OCI-LY7 (cell line): Measurements from ENCODE around the gene ANKRD17. TPM values are rescaled to one million over a fixed set of nuclear protein-coding genes. Genes with fewer than 3 reads are reported as not detected.

Experiments
- BruUV-seq: library from RNA; stranded (reverse); fragments of 400-500 nt; replicated peaks from 2 replicates; lab custom pipeline; 2021; lab: Mats Ljungman, UMichigan
- CTCF ChIA-PET: fragments of 300-600 bp; sonication (Branson Sonifier 250); formaldehyde crosslinking; loops from one replicate; lab custom pipeline; 2022; ENCODE audit warnings: antibody characterized with exemption; ENCODE audit not compliant: unreplicated experiment; lab: Charles Lee
- POLR2A ChIA-PET: fragments of 300-600 bp; sonication (Branson Sonifier 250); formaldehyde crosslinking; loops from one replicate; lab custom pipeline; 2022; ENCODE audit warnings: antibody characterized with exemption; lab: Charles Lee
- DNase-seq: peaks from one replicate; pipeline ENCODE4 v3.0.0-alpha.2; 2015; ENCODE audit warnings: low spot score
- H2AFZ ChIP-seq: fragments of 200-600 bp; sonication (generic), shearing (Covaris generic); 2 replicates; pipeline ENCODE4 v1.6.1; 2014; ENCODE audit warnings: mild to moderate bottlenecking, antibody characterized with exemption, low read length, moderate library complexity
- H3K27ac ChIP-seq: fragments of 200-600 bp; sonication (generic); 2 replicates; pipeline ENCODE4 v1.5.1; 2014; ENCODE audit warnings: mixed run types, low read depth, mild to moderate bottlenecking, moderate library complexity, low read length, inconsistent platforms; ENCODE audit not compliant: poor library complexity, severe bottlenecking
- H3K36me3 ChIP-seq: fragments of 200-600 bp; sonication (generic); 2 replicates; pipeline ENCODE4 v1.6.1; 2014; ENCODE audit warnings: mild to moderate bottlenecking, antibody characterized with exemption, low read length, moderate library complexity, mixed read lengths; ENCODE audit not compliant: insufficient read depth
- H3K4me1 ChIP-seq: fragments of 200-600 bp; sonication (generic); 2 replicates; pipeline ENCODE4 v1.5.1; 2014; ENCODE audit warnings: mild to moderate bottlenecking, low read length; ENCODE audit not compliant: insufficient read depth, poor library complexity, severe bottlenecking
- H3K4me2 ChIP-seq: fragments of 200-600 bp; sonication (generic); 2 replicates; pipeline ENCODE4 v1.6.1; 2014; ENCODE audit warnings: mild to moderate bottlenecking, low read length
- H3K4me3 ChIP-seq: fragments of 200-600 bp; sonication (generic); 2 replicates; pipeline ENCODE4 v1.5.1; 2014; ENCODE audit warnings: mild to moderate bottlenecking, low read depth, low read length; ENCODE audit not compliant: poor library complexity, severe bottlenecking
- H3K79me2 ChIP-seq: fragments of 200-600 bp; sonication (generic); 2 replicates; pipeline ENCODE4 v1.6.1; 2016; ENCODE audit warnings: low read depth, mild to moderate bottlenecking, low read length, moderate library complexity, mixed read lengths; ENCODE audit not compliant: insufficient read depth
- H3K9me2 ChIP-seq: fragments of 200-600 bp; sonication (generic); 2 replicates; pipeline ENCODE4 v1.6.1; 2016; ENCODE audit warnings: mild to moderate bottlenecking, low read length, mixed read lengths; ENCODE audit not compliant: insufficient read depth
- H3K9me3 ChIP-seq: fragments of 200-600 bp; sonication (generic); 2 replicates; pipeline ENCODE4 v1.6.1; 2014; ENCODE audit warnings: mild to moderate bottlenecking, mixed run types, low read length, mixed read lengths
- H4K20me1 ChIP-seq: fragments of 200-600 bp; sonication (generic); 2 replicates; pipeline ENCODE4 v1.6.1; 2014; ENCODE audit warnings: mild to moderate bottlenecking, antibody characterized with exemption, low read length, moderate library complexity, mixed read lengths; ENCODE audit not compliant: insufficient read depth
- EZH2phosphoT487 ChIP-seq: fragments of 200-600 bp; sonication (generic); IDR thresholded peaks from 2 replicates; pipeline ENCODE4 v1.6.1; 2018; ENCODE audit warnings: low read depth, borderline replicate concordance, mild to moderate bottlenecking, mixed run types, antibody characterized with exemption, low read length, moderate library complexity, mixed read lengths
- intact Hi-C: fragments of 100-400 bp; cut with micrococcal nuclease; formaldehyde crosslinking; loops from one replicate; pipeline ENCODE4 v1.10.0; 2022; ENCODE audit not compliant: unreplicated experiment
- total RNA-seq, 2 experiments: library from RNA; depleted of rRNA in 1 of 2; stranded (reverse); fragments of >200 nt in 1 of 2; shearing (Covaris generic) in 1 of 2; gene quantifications; 2 replicates each; pipeline ENCODE4 v1.2.3, GENCODE V29; 2014 to 2022
- TF ChIP-seq, protein P1 (sequence below): fragments of 200-600 bp; sonication (generic); conservative IDR thresholded peaks from 2 replicates; pipeline ENCODE4 v1.5.1; 2014; ENCODE audit warnings: mild to moderate bottlenecking, antibody characterized with exemption, low read length, moderate library complexity, mixed read lengths

ANKRD17 gene
- total RNA-seq, 2 experiments from 2014 or later = 39.4 to 77.4 TPM

DNA sequence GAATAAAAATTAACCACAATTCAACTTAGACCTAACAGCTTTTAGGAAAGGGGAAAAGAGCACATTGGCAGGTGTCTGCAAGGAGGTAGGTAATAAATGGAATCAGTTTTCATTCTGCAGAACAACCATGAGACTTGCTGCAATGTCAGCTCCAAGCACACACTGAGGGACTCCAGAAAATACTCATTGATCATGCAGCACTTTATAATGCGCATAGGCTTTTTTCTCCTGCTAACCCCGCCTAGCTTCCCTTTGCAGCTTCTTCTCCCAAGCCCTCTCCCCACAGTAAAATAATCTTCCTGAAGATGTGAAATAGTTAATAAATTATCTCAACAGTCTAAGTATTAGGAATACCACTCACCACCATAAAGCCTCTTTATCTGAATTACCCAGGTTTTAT lies 36.9 kb downstream of the ANKRD17 start:
- TF ChIP-seq EZH2phosphoT487 = no peak
- TF ChIP-seq, protein P1, sequence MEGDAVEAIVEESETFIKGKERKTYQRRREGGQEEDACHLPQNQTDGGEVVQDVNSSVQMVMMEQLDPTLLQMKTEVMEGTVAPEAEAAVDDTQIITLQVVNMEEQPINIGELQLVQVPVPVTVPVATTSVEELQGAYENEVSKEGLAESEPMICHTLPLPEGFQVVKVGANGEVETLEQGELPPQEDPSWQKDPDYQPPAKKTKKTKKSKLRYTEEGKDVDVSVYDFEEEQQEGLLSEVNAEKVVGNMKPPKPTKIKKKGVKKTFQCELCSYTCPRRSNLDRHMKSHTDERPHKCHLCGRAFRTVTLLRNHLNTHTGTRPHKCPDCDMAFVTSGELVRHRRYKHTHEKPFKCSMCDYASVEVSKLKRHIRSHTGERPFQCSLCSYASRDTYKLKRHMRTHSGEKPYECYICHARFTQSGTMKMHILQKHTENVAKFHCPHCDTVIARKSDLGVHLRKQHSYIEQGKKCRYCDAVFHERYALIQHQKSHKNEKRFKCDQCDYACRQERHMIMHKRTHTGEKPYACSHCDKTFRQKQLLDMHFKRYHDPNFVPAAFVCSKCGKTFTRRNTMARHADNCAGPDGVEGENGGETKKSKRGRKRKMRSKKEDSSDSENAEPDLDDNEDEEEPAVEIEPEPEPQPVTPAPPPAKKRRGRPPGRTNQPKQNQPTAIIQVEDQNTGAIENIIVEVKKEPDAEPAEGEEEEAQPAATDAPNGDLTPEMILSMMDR = no peak
- H4K20me1 ChIP-seq = peaks cover 33% of the 10 kb centered on the region
- H3K4me1 ChIP-seq = peaks cover 31% of the 10 kb centered on the region
- no peak overlapping the region for H2AFZ ChIP-seq
- peaks cover 63% of the 10 kb centered on the region for H3K36me3 ChIP-seq
- no TSS peak for BruUV-seq
- intact Hi-C loops = no loop called here
- H3K4me2 ChIP-seq = no peak overlapping the region
- POLR2A ChIA-PET = no interaction called here
- no peaks in the 10 kb centered on the region for H3K9me2 ChIP-seq
- CTCF ChIA-PET = no interaction called here
- DNase-seq = no peak
- no peak overlapping the region for H3K4me3 ChIP-seq
- no peaks in the 10 kb centered on the region for H3K9me3 ChIP-seq
- H3K79me2 ChIP-seq = peaks cover 97% of the 10 kb centered on the region
- H3K27ac ChIP-seq = no peak overlapping the region

DNA sequence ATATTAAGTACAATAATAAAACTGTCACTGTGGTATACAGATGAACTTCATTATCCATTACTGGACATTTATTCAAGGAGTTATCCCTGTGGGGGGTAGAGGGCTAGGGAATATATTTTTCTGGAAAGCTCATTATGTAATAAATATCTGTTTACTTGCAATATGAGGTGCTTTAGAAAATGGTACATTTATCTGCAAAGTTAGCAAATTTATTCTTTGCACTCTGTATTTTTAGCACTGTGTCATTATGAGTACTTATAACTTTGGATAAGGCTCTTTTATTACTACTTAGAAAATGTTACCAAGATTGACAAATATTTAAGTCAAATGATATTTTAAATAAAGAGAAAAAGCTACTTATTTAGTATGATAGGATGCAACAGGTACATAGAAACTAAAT lies 37.8 kb downstream of the ANKRD17 start:
- ChIA-PET CTCF (no interaction called here), POLR2A (interaction anchor here (1.0 to 1.1 kb wide), 2 partner anchors 9 to 19 kb away, joined by 3 to 6 read pairs; no protein-coding TSS in a partner anchor)
- intact Hi-C loops = no loop called here
- Histone ChIP-seq H3K79me2 (peaks cover 97% of the 10 kb centered on the region), H3K27ac (no peak overlapping the region), H4K20me1 (peaks cover 33% of the 10 kb centered on the region), H3K9me2 (no peaks in the 10 kb centered on the region), H3K4me3 (no peak overlapping the region), H2AFZ (no peak overlapping the region), H3K9me3 (no peaks in the 10 kb centered on the region), H3K4me2 (no peak overlapping the region), H3K4me1 (peaks cover 31% of the 10 kb centered on the region), H3K36me3 (peaks cover 68% of the 10 kb centered on the region)
- no peak for DNase-seq
- TF ChIP-seq, protein P1 = no peak
- no peak for TF ChIP-seq EZH2phosphoT487
- no TSS peak for BruUV-seq

DNA sequence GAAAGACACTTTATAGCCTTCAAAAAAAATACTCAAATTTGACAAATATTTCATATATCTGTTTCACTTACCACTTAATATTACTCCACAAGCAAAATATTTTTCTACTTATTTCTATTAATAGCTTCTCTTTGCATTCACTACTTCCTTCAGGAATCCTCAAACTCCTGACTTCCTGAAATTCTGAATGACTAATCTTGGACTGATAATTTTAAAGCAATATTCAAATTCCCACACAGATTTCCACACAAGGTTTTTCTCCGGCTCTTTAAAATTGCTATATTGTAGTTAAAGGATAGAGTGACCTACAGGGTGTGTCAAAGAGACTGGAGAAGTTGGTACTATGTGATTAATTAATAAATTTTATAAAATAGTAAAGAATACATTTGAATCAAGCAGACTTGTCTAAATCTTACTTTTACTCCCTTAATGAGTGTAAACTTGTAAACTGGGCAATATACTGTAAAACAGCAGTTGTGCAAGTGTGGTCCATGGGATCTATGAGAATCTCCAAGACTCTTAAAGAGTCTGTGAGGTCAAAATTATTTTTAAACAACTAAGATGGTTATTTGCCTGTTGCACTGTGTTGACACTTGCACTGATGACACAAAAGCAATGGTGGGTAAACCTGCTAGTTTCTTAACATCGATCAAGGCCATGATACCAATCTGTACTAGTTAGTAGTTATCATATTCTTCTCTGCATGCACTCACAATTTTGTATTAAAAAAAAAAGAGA lies 44.5 kb downstream of the ANKRD17 start:
- H3K4me1 ChIP-seq = no peaks in the 10 kb centered on the region
- H3K4me2 ChIP-seq = no peak overlapping the region
- no peak overlapping the region for H3K4me3 ChIP-seq
- no peak overlapping the region for H3K27ac ChIP-seq
- no peak for TF ChIP-seq EZH2phosphoT487
- TF ChIP-seq, protein P1 = no peak
- no peaks in the 10 kb centered on the region for H3K9me3 ChIP-seq
- H3K79me2 ChIP-seq = peaks cover 100% of the 10 kb centered on the region
- DNase-seq = no peak
- ChIA-PET POLR2A (interaction anchor here (0.7 kb wide), 1 partner anchor 41 kb away, joined by 4 read pairs; no protein-coding TSS in a partner anchor), CTCF (no interaction called here)
- BruUV-seq = no TSS peak
- intact Hi-C loops = no loop called here
- peaks cover 3% of the 10 kb centered on the region; the same call in 1 of the 2 replicates for H4K20me1 ChIP-seq
- H3K9me2 ChIP-seq = no peaks in the 10 kb centered on the region
- no peak overlapping the region for H2AFZ ChIP-seq
- peaks cover 81% of the 10 kb centered on the region for H3K36me3 ChIP-seq
